Activated CD4-positive, alpha-beta T cell treated with anti-CD3 and anti-CD28 coated beads, Interleukin-2, Interleukin-4, amounts not matched to agents 100 ng/mL and 50 ng/mL, durations not matched to agents 16 hours and 8 hours (primary cell): ENCODE measurements around the gene CYP27C1.
"Not testable (repeated sequence)": the region's sequence is repeated elsewhere in the genome, so short reads cannot be mapped to it uniquely, and the experiment has no call there.

Experiments used
- DNase-seq: peaks from one replicate; pipeline ENCODE4 v3.0.0-alpha.2; 2020; ENCODE audit warnings: low spot score

The CYP27C1 gene, protein sequence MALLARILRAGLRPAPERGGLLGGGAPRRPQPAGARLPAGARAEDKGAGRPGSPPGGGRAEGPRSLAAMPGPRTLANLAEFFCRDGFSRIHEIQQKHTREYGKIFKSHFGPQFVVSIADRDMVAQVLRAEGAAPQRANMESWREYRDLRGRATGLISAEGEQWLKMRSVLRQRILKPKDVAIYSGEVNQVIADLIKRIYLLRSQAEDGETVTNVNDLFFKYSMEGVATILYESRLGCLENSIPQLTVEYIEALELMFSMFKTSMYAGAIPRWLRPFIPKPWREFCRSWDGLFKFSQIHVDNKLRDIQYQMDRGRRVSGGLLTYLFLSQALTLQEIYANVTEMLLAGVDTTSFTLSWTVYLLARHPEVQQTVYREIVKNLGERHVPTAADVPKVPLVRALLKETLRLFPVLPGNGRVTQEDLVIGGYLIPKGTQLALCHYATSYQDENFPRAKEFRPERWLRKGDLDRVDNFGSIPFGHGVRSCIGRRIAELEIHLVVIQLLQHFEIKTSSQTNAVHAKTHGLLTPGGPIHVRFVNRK

DNA sequence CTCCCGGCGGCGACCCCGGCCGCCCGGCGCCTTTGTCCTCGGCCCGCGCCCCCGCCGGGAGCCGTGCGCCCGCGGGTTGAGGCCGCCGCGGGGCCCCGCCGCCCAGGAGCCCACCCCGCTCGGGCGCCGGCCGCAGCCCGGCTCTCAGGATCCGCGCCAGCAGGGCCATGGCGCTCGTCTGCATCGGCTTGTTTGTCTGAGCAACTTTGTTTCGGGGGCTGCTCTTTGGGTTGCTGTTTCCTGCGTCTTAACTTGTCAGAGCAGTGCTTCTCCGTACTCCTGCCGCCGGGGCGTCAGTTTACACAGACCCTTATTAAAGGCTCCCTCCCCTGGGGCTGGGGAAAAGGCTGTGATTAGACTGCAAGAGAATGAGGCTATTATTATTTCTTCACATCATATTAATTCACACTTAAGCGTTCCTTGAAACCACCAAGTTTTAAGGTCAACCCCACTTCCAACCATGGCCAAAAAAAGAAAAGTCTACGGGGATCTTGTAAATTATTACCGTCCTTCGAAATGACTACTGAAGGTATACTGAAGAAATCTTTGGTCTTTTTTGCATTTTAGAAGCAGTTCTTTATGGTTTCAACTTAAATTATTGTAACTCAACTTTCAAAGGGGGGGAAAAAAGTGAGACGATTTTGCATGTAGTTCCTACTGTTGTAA, at the start of gene CYP27C1:
TSS of gene CYP27C1 (minus strand) at position 198 of the 666 bp plus-strand sequence. CDS start at position 169, 29 bp downstream.
- no peak for DNase-seq

DNA sequence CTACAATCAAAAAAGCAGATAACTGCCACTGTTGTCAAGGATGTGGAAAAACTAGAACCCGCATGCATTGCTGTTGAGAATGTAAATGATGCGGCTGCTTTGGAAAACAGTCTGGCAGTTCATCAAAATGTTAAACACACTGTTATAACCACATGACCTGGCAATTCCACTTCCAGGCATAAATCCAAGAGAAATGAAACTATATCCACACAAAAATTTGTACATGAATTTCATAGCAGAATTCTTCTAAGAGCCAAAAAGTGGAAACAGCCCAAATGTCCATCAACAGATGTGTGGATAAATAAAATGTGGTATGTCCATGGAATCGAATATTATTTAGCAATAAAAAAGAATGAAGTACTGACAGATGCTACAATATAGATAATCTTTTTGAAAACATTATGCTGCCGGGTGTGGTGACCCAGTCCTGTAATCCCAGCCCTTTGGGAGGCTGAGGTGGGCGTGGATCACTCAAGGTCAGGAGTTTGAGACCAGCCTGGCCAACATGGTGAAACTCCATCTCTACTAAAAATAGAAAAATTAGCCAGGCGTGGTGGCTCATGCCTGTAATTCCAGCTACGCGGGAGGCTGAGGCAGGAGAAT, 41.8 kb upstream of the CYP27C1 start:
- no peak for DNase-seq

DNA sequence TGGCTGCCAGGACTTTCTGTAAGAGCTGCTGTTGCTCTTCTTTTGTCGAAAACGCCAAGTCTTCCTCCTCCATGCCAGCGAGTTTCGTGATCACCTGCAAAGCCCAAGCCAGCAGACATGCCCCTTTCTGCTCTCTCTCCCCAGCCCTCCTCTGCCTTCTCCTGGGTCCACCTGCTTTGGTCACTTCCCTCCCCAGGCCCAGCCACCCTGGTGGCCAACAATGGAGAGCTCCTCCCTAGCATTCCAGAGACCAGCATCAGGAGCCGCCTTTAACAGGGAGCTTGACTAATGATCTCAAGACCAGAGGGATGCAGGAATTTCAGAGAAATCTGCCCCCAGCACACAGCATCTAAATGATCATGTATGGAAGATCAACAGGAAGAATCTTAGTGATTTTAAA, 39.3 kb upstream of the CYP27C1 start:
- no peak for DNase-seq

DNA sequence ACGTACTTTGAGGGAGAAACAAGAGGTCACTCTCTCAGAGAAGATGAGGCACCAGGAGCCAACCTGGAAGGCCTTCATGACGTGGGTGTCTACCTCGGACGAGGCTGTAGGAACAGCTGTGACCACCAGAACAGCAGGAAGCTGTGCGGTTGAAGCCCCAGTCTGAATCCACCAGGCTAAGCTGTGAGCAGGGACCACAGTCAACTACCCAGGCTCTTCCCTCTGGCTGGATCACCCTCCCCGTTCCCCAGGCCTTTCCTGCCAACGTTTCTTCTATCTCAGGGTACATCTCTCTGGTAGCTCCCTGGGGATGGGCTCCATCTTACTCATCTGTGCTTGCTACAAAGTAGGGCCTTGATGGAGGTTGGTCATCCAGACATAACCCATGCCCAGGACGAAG, 36.8 kb upstream of the CYP27C1 start:
- no peak for DNase-seq

DNA sequence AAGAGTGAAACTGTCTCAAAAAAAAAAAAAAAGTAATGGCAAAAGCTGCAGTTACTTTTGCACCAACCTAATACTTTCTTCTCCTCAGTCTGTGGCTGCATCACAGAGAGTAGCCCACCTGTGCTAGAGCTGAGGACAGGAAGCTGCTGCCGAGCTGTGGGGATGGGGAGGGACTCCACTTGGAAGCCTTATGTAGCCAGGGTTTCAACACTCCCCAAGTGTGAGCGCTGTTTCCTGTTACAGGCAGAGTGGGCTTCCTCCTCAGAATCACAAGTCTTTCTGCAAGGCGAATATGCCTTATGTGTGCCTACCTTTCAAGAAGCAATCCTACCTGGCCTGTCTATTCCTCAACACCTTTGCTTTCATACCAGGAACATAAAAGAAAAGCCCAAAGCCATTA, 36.3 kb upstream of the CYP27C1 start:
- no peak for DNase-seq

DNA sequence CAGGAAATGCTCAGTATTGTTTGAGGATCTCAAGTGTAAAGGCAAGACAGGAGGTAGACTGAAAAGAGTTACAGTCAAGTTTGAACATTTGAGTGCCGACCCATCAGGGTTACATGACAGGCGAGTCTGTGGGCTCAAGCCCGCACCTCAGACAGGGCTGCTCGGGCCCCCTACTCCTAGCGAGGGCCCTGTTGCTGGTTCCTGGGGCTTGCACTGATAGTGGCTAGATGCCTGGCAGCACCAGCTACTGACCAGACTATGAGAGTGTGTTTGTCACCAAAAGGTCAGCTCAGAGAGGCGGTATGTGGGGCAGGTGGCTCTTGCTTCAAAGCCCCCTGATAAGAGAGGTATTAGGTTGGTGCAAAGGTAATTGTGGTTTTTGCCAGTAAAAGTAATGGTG, 35.6 kb upstream of the CYP27C1 start:
- DNase-seq: no peak

DNA sequence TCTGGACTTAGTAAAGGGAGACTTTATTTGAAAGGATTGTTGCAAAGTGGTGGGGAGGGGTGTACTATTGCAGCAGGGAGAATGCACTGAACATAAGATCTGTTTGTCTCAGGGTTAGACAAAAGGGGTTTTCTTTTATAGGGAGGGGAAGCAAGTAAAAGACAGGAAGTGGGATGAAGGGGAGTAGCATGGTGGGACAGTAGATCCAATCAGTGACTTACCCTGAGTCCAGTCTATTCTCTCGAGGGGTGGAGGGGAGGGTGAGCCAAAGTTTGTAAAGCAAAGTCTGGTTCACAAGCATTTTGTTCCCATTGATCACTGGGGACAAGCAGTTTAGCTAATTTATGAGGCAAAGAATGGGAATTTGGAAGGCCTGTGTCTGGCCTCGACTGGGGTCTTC, 35.0 kb upstream of the CYP27C1 start:
- DNase-seq: no peak

DNA sequence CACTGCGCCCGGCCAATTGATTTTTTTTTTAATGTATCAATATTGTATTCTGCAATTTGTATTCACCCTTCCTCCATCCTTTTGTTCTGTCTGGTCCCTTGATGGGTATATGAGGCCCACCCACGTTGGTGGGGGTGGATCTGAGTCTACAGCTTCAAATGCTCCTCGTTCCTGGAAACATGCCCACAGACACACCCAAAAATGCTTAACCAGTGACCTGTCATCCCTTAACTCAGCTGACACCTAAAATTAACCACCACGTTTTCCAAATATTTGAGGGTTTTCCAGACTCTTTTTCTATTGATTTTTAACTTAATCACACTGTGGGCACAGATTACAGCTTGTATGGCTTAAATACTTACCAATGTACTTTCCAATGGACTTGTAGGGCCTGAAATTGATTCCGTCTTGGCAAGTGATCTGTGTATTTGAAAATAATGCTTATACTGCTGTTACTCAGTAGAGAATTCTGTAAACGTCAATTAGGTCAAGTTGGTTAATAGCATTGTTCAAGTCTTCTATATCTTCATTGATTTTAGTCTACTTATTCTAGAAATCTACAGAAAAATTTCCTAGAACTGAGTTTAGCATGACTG, 34.4 kb upstream of the CYP27C1 start:
- no peak for DNase-seq

DNA sequence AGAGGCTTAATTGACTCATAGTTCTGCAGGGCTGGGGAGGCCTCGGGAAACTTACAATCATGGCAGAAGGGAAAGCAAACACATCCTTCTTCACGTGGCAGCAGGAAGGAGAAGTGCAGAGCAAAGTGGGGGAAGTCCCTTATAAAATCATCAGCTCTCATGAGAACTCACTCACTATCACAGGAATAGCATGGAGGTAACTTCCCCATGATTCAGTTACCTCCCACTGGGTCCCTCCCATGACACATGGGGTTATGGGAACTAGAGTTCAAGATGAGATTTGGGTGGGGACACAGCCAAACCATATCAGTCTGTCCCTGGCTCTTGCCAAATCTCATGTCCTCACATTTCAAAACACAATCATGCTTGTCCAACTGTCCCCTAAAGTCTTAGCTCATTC, 21.1 kb upstream of the CYP27C1 start:
- not testable (repeated sequence) for DNase-seq

DNA sequence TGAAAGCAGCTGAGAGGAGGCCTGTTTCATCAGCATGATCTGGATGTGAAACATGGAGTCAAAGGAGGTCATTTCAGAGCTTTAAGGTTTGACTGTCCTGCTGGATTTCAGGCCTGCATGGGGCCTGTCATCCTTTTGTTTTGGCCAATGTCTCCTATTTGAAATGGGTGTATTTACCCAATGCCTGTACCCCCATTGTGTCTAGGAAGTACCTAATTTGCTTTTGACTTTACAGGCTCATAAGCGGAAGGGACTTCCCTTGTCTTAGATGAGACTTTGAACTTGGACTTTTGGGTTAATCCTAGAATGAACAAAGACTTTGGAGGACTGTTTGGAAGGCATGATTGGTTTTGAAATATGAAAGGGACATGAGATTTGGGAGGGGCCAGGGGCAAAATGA, 19.3 kb upstream of the CYP27C1 start:
- DNase-seq: no peak

DNA sequence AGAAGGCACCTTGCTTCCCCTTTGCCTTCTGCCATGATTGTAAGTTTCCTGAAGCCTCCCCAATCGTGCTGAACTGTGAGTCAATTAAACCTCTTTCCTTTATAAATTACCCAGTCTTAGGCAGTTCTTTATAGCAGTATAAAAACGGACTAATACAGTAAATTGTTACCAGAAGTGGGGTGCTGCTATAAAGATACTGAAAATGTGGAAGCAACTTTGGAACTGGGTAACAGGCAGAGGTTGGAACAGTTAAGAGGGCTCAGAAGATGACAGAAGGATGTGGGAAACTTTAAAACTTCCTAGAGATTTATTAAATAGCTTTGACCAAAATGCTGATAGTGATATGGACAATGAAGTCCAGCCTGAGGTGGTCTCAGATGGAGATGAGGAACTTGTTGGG, 17.7 kb upstream of the CYP27C1 start:
- DNase-seq: not testable (repeated sequence)

DNA sequence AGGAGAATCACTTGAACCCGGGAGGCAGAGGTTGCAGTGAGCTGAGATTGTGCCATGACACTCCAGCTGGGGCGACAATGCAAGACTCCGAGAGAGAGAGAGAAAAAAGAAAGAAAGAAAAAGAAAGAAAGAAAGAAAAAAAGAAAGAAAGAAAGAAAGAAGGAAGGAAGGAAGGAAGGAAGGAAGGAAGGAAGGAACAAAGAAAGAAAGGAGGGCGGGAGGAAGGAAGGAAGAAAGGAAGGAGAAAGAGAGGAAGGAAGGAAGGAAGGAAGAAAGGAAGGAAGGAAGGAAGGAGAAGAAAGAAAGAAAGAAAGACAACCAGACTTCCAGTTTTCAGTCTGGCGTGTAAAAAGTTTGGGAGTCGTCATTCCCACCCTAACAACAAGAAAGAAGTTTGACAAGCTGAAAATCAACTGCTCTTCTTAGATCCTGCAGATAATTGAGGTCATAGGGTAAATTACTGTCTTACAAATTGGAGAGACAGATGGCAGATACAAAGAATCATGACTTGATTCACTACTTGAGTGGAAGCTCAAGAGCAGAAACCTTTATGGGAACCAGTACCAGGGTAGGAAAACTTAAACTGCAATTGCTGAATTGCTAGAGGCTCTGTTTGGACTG, 15.1 kb upstream of the CYP27C1 start:
- no peak for DNase-seq

DNA sequence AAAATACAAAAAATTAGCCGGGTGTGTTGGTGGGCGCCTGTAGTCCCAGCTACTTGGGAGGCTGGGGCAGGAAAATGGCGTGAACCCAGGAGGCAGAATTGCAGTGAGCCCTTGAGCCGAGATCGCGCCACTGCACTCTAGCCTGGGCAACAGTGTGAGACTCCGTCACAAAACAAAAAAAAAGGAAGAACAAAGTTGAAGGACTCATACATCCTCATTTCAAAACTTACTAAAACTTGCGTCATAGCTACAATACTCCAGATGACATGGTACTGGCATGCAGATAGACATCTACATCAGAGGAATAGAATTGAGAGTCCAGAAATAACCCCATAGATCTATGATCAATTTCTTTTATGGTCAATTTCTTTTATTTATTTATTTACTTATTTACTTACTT, 13.6 kb upstream of the CYP27C1 start:
- DNase-seq: no peak

DNA sequence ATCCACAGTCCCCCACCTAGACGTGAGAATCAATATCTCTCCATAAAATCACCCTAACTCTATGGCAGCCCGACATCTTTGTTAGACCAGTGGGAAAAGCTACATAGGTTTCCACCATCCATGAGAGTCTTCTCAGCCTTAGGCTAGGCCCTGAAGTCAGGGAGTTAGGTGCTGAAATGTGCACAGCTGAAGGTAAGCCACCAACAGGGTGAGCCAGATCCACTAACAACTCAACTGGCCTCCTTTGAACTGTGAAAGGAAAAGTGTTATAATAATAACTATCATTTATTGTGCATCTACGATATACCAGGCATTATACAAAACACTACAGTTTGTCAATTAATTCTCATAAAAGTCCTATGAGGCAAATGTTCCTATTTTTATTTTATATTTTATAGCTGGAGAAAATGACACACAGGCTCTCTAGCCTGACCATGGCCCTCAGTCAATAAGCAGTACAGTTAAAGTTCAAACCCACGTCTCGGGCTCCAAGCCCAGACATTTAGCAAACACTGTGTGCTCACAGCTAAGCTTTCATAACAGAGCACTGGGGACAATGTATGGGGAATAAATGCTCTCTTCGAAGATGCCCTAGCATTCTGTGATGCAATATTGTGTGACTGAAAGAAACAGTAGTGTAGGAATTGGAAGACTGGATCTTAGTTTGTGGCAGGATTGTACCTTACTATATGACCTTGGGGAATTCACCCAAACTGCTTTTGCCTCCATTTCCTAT, 11.2 kb upstream of the CYP27C1 start:
- DNase-seq: no peak

DNA sequence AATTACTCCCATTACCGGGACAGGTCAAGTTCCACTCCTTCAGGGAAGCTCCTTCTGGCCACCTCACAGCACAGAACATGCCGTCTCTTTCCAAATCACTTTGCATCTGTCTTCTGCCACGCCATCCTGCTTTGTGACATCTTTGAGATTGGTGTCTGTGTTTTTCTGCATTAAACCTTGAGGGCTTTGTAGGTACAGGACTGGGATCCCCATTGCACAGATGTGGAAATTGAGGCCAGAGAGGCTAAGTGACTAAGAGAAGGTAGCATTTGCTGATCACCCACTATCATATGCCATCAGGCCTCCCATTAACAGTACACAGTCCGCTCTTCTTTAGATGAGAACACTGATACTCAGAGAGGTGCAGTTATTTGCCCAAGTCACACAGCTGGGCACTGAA, 9.5 kb upstream of the CYP27C1 start:
- DNase-seq: no peak

DNA sequence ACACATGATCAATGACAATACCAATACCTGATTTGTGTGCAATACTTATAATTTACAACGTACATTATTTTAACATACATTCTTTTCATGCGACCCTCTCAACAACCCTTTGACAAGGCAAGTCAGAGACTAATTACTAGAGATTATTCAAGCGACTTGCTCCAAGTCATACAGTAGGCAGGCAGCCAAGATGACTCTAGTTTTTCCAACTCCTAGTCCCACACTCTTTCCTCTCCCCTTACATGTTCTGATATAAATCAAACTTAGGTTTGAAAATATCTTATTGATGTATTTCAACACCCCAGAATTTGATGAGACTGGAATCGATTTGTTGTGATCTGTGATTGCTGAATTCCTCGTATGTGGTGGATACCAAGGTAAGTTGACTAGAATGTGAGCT, 8.0 kb upstream of the CYP27C1 start:
- DNase-seq: no peak

DNA sequence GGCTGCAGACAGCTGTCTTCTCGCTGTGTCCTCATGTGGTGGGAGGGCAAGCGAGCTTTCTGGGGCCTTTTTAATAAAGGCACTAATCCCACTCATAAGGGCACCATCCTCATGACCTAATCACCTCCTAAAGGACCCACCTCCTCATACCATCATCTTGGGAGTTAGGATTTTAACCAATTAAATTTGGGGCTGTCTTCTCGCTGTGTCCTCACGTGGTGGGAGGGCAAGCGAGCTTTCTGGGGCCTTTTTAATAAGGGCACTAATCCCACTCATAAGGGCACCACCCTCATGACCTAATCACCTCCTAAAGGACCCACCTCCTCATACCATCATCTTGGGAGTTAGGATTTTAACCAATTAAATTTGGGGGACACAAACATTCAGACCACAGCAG, 7.2 kb upstream of the CYP27C1 start:
- not testable (repeated sequence) for DNase-seq

DNA sequence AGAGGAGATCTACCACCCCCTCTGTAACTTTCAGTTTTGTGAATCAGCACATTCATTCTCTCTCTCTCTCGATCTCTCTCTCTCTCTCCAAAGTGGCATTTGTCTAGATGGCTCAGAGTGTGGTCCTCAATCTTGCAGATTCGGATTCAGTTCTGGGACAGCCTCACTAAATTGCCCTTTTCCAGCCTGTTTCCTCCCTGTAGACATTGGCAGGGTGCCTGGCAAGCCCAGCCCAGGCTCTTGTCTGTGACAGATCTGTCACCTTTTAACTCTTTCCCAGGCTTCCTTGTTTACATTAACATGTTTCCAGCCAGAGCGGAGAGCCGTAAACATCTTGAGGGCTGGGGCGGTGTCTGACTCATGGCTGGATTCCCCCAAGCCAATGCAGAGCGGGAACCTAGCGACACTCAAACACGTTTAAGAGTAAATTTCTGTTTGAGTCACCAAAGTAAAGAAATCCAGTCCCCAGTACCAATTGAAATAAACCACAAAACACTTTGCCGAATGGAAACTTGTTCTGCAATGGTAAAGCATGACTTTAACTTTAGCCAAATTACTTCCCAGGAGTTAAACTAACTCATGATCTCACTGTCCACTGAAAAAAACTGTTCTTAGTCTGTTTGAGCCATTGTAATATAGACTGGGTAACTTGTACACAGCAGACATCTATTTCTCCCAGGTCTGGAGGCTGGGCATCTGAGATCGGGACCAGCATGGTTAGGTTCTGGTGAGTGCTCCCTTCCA, 6.6 kb upstream of the CYP27C1 start:
- DNase-seq: peak; percentile 83

DNA sequence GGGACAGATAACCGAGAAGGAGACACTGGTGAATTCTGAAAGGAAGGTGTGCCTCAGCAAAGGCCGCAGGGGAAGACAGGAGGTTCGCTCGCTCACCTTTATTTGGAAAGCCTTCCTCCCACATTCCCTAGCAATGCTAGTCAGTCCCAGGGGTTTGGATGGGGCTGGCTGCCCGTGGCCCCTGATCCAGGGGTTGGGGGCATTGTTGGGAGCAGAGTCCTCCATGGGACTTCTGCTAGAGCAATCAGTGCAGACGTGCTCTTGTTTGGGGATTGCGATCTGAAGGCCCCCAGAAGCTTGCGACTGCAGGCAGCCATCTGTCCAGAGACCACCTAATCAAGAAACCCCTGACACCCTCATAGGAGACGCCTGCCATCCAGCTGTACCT, 6.0 kb upstream of the CYP27C1 start:
- DNase-seq: no peak

DNA sequence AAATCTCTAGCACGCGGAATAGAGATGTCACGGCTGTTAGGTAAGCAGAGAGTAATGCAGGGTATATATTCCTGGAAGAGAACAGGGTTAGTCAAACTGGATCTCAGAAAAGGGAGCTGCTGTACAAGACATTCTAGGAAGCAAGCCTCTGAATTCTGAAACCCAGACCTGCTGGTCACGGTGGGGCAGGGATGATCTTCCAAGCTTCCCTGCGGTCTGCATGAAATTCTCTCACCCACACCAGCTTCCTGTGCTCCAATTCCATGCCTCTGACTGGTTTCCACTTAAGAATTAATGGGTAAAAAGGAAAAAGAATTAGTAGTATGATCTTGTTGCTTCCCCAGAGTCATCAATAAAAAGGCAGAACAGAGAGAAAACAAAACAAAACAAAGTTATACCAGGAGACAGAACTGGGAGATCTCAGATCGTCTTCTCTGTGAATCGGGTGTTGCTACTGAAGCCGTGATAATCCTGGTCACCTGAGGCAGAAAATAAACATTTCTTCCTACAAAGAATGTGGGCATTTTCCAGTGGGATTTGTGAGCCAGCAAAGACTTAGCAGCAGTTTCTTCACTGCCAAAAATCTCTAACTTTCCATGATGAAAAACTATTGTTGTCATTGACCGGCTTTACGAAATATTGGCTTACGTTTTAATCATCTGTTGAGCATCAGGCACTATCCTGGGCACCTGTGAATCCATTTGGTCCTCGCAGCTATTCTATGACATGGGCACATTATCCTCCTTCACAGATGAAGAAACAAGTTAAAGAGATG, 5.3 kb upstream of the CYP27C1 start:
- DNase-seq: no peak
